Measurements from ENCODE around the gene SUCO.

SUCO gene

DNA sequence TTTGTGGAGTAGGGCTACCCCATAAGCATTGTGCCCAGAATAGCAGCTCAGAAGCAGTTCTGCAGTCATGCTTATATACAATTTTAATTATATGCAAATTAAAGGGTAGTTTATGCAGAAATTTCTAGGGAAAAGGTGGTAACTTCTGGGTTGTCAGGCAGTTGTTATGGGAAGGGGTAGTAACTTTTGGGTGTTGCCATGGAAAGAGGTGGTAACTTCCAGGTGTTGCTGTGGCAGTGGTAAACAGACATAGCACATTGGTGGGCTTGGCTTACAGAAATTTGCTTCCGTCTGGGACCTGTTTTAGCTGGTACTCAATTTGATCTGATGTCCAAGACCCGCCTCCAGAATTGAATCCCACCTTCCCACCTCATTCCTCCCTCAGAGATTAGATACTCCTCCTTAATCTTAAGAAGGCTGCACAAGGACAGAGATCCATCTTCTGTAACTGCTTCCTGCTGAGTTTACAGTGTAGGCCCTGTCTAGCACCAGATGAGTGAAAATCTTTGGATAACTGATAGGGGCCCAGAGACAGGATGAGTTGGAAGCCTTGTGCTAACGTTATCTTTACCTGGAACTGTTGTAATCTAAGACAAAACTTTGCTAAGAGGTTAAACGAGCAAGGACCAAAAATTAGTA, 26.7 kb downstream of the SUCO start:
- no peak for TF ChIP-seq Cebpa-rat (IDR thresholded peaks at IDR 0.05)
- peaks cover 87% of the 10 kb centered on the region for H3K36me3 ChIP-seq
- H3K27ac ChIP-seq: no peak overlapping the region

DNA sequence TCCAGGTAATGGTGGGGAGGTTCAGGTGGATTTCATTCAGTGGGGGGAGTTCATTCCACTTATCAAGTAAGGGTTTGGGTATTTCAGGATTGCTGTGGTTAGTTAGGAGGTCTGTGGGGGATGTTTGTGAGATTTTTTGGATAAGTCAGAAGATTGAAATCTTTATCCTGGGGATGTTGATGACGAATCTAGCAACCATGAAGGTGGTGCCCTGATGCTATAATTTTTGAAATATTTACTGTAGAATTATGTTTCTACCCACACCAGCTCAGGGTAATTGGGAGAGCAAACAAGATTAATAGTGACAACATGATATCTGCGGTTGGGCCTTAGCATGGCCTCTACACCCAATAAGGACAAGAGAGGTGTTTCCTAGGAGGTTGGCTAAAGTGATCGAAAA, 28.3 kb downstream of the SUCO start:
- peaks cover 36% of the 10 kb centered on the region for H3K9me3 ChIP-seq
- no peak overlapping the region for H3K4me2 ChIP-seq
- no peak overlapping the region for H3K9ac ChIP-seq
- H3K27me3 ChIP-seq: no peaks in the 10 kb centered on the region
- no peak for TF ChIP-seq Cebpa-rat (IDR thresholded peaks at IDR 0.05)
- peaks cover 91% of the 10 kb centered on the region for H3K36me3 ChIP-seq
- no peak overlapping the region for H3K4me3 ChIP-seq
- H3K27ac ChIP-seq: no peak overlapping the region
- H3K4me1 ChIP-seq: no peaks in the 10 kb centered on the region
- H4K20me1 ChIP-seq: no peaks in the 10 kb centered on the region

More for the DNA sequence above, 26.7 kb downstream of the SUCO start:
- Histone ChIP-seq H3K9me3 (peaks cover 36% of the 10 kb centered on the region), H3K9ac (no peak overlapping the region), H3K4me2 (no peak overlapping the region), H3K4me3 (no peak overlapping the region), H3K4me1 (no peaks in the 10 kb centered on the region), H3K27me3 (no peaks in the 10 kb centered on the region), H4K20me1 (peaks cover 6% of the 10 kb centered on the region; the same call in 1 of the 2 replicates)

DNA sequence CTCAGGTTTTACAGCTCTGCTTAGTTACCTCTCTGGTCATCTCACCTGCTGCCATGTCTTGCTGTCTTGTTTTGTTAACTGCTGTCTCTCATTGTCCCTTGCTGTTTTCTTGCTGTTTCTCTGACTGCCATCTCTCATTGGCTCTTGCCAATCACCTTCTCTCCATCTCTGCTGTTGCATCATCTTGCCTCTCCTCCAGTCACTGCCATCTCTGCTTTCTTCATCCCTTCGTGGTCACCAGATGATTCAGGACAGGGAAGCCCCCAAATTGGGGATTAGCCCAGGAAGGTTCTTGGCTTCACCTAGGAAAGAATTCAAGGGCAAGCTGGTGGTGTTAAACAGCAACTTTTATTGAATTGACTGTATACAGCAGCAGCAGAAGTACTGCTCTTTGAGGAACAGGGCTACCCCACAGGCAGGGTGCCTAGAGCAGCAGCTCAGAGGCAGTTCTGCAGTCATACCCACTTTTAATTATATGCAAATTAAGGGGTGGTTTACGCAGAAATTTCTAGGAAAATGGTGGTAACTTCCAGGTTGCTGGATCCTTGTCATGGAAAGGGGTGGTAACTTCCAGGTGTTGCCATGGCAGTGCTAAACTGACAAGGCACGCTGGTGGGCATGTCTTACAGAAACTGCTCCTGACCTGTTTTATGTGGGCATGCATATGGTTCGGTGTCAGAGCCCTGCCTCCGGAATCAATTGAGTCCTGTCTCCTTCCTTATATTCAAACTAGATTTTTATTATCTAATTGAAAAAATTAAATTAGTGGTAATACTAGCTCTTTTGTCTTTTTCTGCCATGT, 33.4 kb downstream of the SUCO start:
- no peak overlapping the region for H3K27ac ChIP-seq
- no peak for TF ChIP-seq Cebpa-rat (IDR thresholded peaks at IDR 0.05)
- peaks cover 83% of the 10 kb centered on the region for H3K36me3 ChIP-seq
- H3K4me1 ChIP-seq: no peaks in the 10 kb centered on the region
- no peak overlapping the region for H3K4me2 ChIP-seq
- H3K4me3 ChIP-seq: no peak overlapping the region
- no peaks in the 10 kb centered on the region for H3K27me3 ChIP-seq
- no peak overlapping the region for H3K9ac ChIP-seq
- no peaks in the 10 kb centered on the region for H4K20me1 ChIP-seq
- H3K9me3 ChIP-seq: peaks cover 45% of the 10 kb centered on the region

- peaks cover 32% of the 10 kb centered on the region for H3K9me3 ChIP-seq
- H3K4me2 ChIP-seq: no peak overlapping the region
- H3K27me3 ChIP-seq: no peaks in the 10 kb centered on the region
- peaks cover 70% of the 10 kb centered on the region for H3K36me3 ChIP-seq
- H4K20me1 ChIP-seq: no peaks in the 10 kb centered on the region
- H3K4me3 ChIP-seq: no peak overlapping the region
- no peak for TF ChIP-seq Cebpa-rat (IDR thresholded peaks at IDR 0.05)
- no peak overlapping the region for H3K27ac ChIP-seq
- H3K4me1 ChIP-seq: no peaks in the 10 kb centered on the region
- H3K9ac ChIP-seq: no peak overlapping the region
These were observed 34.8 kb downstream of the SUCO start for GRCh38 chr1:172567720-172568119.

- Histone ChIP-seq H3K9ac (no peak overlapping the region), H3K27me3 (no peaks in the 10 kb centered on the region), H3K4me3 (no peak overlapping the region), H3K4me1 (no peaks in the 10 kb centered on the region), H3K27ac (no peak overlapping the region), H4K20me1 (no peaks in the 10 kb centered on the region), H3K4me2 (no peak overlapping the region), H3K9me3 (peaks cover 16% of the 10 kb centered on the region), H3K36me3 (peaks cover 38% of the 10 kb centered on the region)
- no peak for TF ChIP-seq Cebpa-rat (IDR thresholded peaks at IDR 0.05)
These were observed 41.1 kb downstream of the SUCO start for GRCh38 chr1:172574080-172574479.

GRCh38 chr1:172578586-172578985, 45.6 kb downstream of the SUCO start:
- Histone ChIP-seq H3K27ac (no peak overlapping the region), H3K36me3 (peaks cover 36% of the 10 kb centered on the region), H3K9ac (no peak overlapping the region), H3K4me1 (no peaks in the 10 kb centered on the region), H3K9me3 (no peaks in the 10 kb centered on the region), H3K4me2 (no peak overlapping the region), H4K20me1 (no peaks in the 10 kb centered on the region), H3K4me3 (no peak overlapping the region), H3K27me3 (no peaks in the 10 kb centered on the region)
- TF ChIP-seq Cebpa-rat (IDR thresholded peaks at IDR 0.05): no peak

DNA sequence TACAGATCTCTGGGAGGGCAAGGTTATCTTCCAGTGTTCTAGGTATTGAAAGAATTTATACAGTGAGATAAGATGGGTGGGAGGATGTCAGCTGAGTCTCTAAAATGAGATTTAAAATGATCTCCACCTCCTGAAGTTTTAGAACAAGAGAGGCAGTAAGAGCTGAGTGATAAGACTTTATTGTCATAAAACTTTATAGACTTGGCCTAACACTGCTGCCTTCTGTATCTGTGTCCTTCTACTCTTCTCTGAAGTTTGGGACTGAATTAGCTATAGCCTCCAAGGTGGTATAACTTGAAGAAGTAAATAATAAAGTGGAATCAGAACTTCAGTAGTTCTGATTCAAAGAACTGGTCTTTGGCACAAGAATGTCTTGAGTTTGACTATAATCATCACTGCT, 48.3 kb downstream of the SUCO start:
- H3K9me3 ChIP-seq: no peaks in the 10 kb centered on the region
- H3K27me3 ChIP-seq: no peaks in the 10 kb centered on the region
- H3K9ac ChIP-seq: no peak overlapping the region
- no peaks in the 10 kb centered on the region for H3K4me1 ChIP-seq
- peaks cover 36% of the 10 kb centered on the region; the same call in 1 of the 2 replicates for H3K36me3 ChIP-seq
- H3K27ac ChIP-seq: no peak overlapping the region
- H4K20me1 ChIP-seq: no peaks in the 10 kb centered on the region
- TF ChIP-seq Cebpa-rat (IDR thresholded peaks at IDR 0.05): no peak
- no peak overlapping the region for H3K4me3 ChIP-seq
- no peak overlapping the region for H3K4me2 ChIP-seq

GRCh38 chr1:172581779-172582178, 48.8 kb downstream of the SUCO start:
- H4K20me1 ChIP-seq: no peaks in the 10 kb centered on the region
- no peak overlapping the region for H3K9ac ChIP-seq
- no peaks in the 10 kb centered on the region for H3K27me3 ChIP-seq
- H3K4me2 ChIP-seq: no peak overlapping the region
- no peaks in the 10 kb centered on the region for H3K4me1 ChIP-seq
- H3K36me3 ChIP-seq: peaks cover 37% of the 10 kb centered on the region; the same call in 1 of the 2 replicates
- TF ChIP-seq Cebpa-rat (IDR thresholded peaks at IDR 0.05): no peak
- no peak overlapping the region for H3K27ac ChIP-seq
- H3K9me3 ChIP-seq: no peaks in the 10 kb centered on the region
- H3K4me3 ChIP-seq: no peak overlapping the region

- H3K36me3 ChIP-seq: peaks cover 37% of the 10 kb centered on the region; the same call in 1 of the 2 replicates
- H3K9ac ChIP-seq: no peak overlapping the region
- H3K4me2 ChIP-seq: no peak overlapping the region
- no peaks in the 10 kb centered on the region for H3K4me1 ChIP-seq
- no peaks in the 10 kb centered on the region for H4K20me1 ChIP-seq
- no peaks in the 10 kb centered on the region for H3K27me3 ChIP-seq
- H3K4me3 ChIP-seq: no peak overlapping the region
- TF ChIP-seq Cebpa-rat (IDR thresholded peaks at IDR 0.05): no peak; the same call in 1 of the 2 replicates
- no peaks in the 10 kb centered on the region for H3K9me3 ChIP-seq
- no peak overlapping the region for H3K27ac ChIP-seq
These were observed 49.9 kb downstream of the SUCO start for GRCh38 chr1:172582889-172583288.

DNA sequence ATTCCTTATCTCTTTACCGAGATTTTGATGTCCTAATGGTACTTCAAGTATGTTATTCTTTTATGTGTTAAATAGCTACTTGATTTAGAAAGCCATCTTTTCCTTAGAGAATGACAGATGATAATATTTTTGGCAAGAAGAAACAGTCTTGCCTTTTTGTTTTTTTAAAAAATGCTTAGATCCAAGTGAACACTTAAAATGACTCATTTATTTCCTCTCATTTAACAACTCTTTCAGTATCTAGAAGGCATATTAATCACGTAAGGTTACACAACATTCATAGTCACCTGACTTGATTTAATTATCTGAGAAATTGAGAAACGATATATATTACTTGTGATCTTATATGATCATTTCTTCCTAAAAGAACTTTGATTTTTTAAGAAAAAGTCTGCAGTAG, 52.4 kb downstream of the SUCO start:
- Histone ChIP-seq H3K4me3 (no peak overlapping the region), H3K9ac (no peak overlapping the region), H4K20me1 (no peaks in the 10 kb centered on the region), H3K36me3 (peaks cover 49% of the 10 kb centered on the region), H3K9me3 (no peaks in the 10 kb centered on the region), H3K4me1 (no peaks in the 10 kb centered on the region), H3K27ac (no peak overlapping the region), H3K4me2 (no peak overlapping the region), H3K27me3 (no peaks in the 10 kb centered on the region)
- no peak for TF ChIP-seq Cebpa-rat (IDR thresholded peaks at IDR 0.05)
